ENCODE measurements around the gene RANGAP1. TPM values are rescaled to one million over a fixed set of nuclear protein-coding genes. Genes with fewer than 3 reads are reported as not detected.

The RANGAP1 gene
- total RNA-seq, 1 experiment from 2014 or later = 177 TPM

DNA sequence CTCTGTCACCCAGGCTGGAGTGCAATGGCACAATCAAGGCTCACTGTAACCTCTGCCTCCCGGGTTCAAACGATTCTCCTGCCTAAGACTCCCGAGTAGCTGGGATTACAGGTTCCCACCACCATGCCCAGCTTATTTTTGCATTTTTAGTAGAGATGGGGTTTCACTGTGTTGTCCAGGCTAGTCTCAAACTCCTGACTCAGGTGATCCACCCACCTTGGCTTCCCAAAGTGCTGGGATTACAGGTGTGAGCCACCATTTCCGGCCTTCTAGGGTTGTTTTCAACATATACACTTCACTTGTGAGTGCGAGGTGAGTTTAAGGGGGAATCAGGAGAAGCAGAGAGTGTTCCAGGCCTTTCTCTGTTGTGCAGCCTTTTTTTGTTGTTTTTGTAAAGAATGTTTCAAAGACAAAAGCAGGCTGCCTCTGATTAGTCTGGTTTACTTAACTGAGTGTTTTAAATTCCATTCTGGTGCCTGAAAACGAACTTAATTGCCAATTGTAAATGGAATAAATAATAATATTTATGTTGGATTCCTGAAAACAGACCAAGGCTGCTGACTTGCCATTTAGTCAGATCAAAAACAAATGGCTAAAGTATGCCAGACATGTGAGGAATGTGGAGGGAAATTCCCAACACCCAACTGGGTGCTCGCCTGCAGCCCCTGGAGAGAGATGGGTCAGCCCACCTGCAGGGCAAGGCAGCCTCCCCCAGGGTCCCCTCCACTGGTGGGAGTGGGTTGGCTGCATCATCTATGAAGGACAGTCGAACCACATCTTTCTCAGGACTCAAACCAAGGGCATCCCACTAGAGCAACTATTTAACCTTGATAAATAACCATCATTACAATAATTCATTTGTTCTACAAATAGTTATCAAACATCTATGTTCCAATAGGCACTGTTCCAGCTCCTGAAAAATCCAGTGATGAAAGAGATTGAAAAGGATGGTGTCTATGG, 4.6 kb upstream of the RANGAP1 start:
- no peak overlapping the region for H3K4me3 ChIP-seq (ENCODE audit: low read depth, low read length, poor library complexity, severe bottlenecking)
- intact Hi-C loops (cut with micrococcal nuclease; ENCODE audit: unreplicated experiment) = no loop called here
- H3K9me3 ChIP-seq (ENCODE audit: low read depth, low read length, poor library complexity, severe bottlenecking) = no peaks in the 10 kb centered on the region
- no TSS peak for BruUV-seq (replicated peaks)
- H3K4me1 ChIP-seq (ENCODE audit: insufficient read depth, low read length, poor library complexity, severe bottlenecking) = peaks cover 12% of the 10 kb centered on the region
- H3K27me3 ChIP-seq (replicated peaks; ENCODE audit: insufficient read depth, low read depth, low read length, poor library complexity) = no peaks in the 10 kb centered on the region
- ChIA-PET CTCF (no interaction called here), POLR2A (ENCODE audit: low non-redundant PET) (interaction anchor here (0.7 kb wide), 1 partner anchor 16 kb away, joined by 3 read pairs; no protein-coding TSS in a partner anchor)
- TF ChIP-seq, protein P1, sequence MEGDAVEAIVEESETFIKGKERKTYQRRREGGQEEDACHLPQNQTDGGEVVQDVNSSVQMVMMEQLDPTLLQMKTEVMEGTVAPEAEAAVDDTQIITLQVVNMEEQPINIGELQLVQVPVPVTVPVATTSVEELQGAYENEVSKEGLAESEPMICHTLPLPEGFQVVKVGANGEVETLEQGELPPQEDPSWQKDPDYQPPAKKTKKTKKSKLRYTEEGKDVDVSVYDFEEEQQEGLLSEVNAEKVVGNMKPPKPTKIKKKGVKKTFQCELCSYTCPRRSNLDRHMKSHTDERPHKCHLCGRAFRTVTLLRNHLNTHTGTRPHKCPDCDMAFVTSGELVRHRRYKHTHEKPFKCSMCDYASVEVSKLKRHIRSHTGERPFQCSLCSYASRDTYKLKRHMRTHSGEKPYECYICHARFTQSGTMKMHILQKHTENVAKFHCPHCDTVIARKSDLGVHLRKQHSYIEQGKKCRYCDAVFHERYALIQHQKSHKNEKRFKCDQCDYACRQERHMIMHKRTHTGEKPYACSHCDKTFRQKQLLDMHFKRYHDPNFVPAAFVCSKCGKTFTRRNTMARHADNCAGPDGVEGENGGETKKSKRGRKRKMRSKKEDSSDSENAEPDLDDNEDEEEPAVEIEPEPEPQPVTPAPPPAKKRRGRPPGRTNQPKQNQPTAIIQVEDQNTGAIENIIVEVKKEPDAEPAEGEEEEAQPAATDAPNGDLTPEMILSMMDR (conservative IDR thresholded peaks at IDR 0.05; ENCODE audit: low read depth, low read length) = no peak
- no peak for TF ChIP-seq EZH2 (IDR thresholded peaks at IDR 0.05; ENCODE audit: borderline replicate concordance, low read depth, low read length, poor library complexity, severe bottlenecking)
- H3K27ac ChIP-seq (ENCODE audit: low read depth, low read length, poor library complexity, severe bottlenecking) = peak overlapping the region; percentile 65
- H3K36me3 ChIP-seq (ENCODE audit: insufficient read depth, low read length, poor library complexity, severe bottlenecking) = no peaks in the 10 kb centered on the region
- DNase-seq (ENCODE audit: low spot score) = peak; percentile 47

DNA sequence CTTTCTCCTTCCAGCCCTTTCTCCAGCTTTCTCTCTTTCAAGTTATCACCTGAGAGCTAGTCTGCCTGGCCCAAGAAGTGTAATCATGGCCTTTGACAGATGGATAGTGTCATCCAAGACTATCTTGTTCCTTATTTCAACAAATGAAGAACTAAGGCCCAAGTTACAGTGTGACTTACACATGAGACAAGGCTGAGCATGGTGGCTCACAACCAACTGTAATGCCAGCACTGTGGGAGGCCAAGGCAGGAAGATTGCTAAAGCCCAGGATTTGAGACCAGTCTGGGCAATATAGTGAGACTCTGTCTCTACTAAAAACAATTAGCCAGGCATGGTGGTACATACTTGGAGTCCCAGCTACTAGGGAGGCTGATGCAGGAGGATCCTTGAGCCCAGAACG, 3.7 kb upstream of the RANGAP1 start:
- no peak for DNase-seq (ENCODE audit: low spot score)
- no TSS peak for BruUV-seq (replicated peaks)
- Histone ChIP-seq H3K36me3 (ENCODE audit: insufficient read depth, low read length, poor library complexity, severe bottlenecking) (peaks cover 2% of the 10 kb centered on the region), H3K27ac (ENCODE audit: low read depth, low read length, poor library complexity, severe bottlenecking) (no peak overlapping the region), H3K9me3 (ENCODE audit: low read depth, low read length, poor library complexity, severe bottlenecking) (no peaks in the 10 kb centered on the region), H3K4me1 (ENCODE audit: insufficient read depth, low read length, poor library complexity, severe bottlenecking) (peaks cover 18% of the 10 kb centered on the region), H3K27me3 (replicated peaks; ENCODE audit: insufficient read depth, low read depth, low read length, poor library complexity) (no peaks in the 10 kb centered on the region), H3K4me3 (ENCODE audit: low read depth, low read length, poor library complexity, severe bottlenecking) (no peak overlapping the region)
- no peak for TF ChIP-seq EZH2 (IDR thresholded peaks at IDR 0.05; ENCODE audit: borderline replicate concordance, low read depth, low read length, poor library complexity, severe bottlenecking)
- TF ChIP-seq, protein P1 (conservative IDR thresholded peaks at IDR 0.05; ENCODE audit: low read depth, low read length) = no peak
- intact Hi-C loops (cut with micrococcal nuclease; ENCODE audit: unreplicated experiment) = no loop called here
- POLR2A ChIA-PET (ENCODE audit: low non-redundant PET) = no interaction called here
- CTCF ChIA-PET = no interaction called here

DNA sequence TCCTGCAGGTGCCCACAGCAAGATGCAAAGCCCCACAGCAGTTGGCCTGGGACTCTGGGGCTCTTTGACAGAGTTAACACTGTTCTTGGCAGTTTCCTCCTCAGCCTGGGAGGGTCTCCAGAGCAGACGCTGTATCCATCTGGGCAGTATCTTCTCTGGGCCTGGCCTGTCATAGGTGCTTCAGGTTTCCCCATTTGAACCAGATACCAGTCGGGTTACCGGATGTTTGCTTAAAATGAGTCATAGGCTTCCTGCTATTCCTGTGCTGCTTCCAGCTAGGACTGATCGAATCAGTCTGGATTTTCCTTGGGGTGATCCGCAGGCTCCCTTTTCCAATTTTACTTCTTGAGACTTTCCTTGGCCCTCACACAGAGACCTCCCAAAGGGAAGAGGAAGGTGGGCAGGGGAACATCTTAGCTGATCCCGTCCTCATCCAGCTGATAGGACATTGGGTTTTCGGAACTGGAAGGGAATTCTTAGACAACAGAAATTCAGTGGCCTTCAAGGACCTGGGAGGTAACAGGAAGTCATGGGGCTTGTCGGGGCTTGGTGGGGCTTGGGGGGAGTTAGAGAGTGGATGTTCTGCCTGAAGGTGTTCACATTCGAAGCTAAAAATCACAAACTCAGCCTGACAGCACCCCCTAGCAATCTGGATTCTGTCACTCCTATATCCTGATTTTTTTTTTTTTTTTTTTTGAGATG, 2.4 kb upstream of the RANGAP1 start:
- intact Hi-C loops (cut with micrococcal nuclease; ENCODE audit: unreplicated experiment) = no loop called here
- no TSS peak for BruUV-seq (replicated peaks)
- Histone ChIP-seq H3K27me3 (replicated peaks; ENCODE audit: insufficient read depth, low read depth, low read length, poor library complexity) (no peaks in the 10 kb centered on the region), H3K4me1 (ENCODE audit: insufficient read depth, low read length, poor library complexity, severe bottlenecking) (peaks cover 20% of the 10 kb centered on the region), H3K4me3 (ENCODE audit: low read depth, low read length, poor library complexity, severe bottlenecking) (no peak overlapping the region), H3K36me3 (ENCODE audit: insufficient read depth, low read length, poor library complexity, severe bottlenecking) (peaks cover 13% of the 10 kb centered on the region), H3K27ac (ENCODE audit: low read depth, low read length, poor library complexity, severe bottlenecking) (peak overlapping the region; percentile 76), H3K9me3 (ENCODE audit: low read depth, low read length, poor library complexity, severe bottlenecking) (no peaks in the 10 kb centered on the region)
- DNase-seq (ENCODE audit: low spot score) = peak; percentile 51
- no peak for TF ChIP-seq EZH2 (IDR thresholded peaks at IDR 0.05; ENCODE audit: borderline replicate concordance, low read depth, low read length, poor library complexity, severe bottlenecking)
- TF ChIP-seq, protein P1 (conservative IDR thresholded peaks at IDR 0.05; ENCODE audit: low read depth, low read length) = no peak
- ChIA-PET CTCF (no interaction called here), POLR2A (ENCODE audit: low non-redundant PET) (interaction anchor here (0.7 kb wide), 1 partner anchor 1212 kb away, joined by 3 read pairs; no protein-coding TSS in a partner anchor)
